ENCODE data around the gene ZNF865.

ZNF865 gene

GRCh38 chr19:55588738-55589137 is 16.7 kb upstream of the ZNF865 start:
- no peak for DNase-seq

GRCh38 chr19:55590109-55590508 is 15.3 kb upstream of the ZNF865 start:
- DNase-seq = no peak

- peak; percentile 16 to 27 for DNase-seq
Observed at GRCh38 chr19:55590617-55591016, 14.8 kb upstream of the ZNF865 start.

GRCh38 chr19:55591555-55591954 is 13.9 kb upstream of the ZNF865 start:
- no peak for DNase-seq

GRCh38 chr19:55592391-55593090 is 12.9 kb upstream of the ZNF865 start:
- no peak for DNase-seq

- DNase-seq = no peak
Observed at GRCh38 chr19:55593096-55593772, 12.2 kb upstream of the ZNF865 start.

- DNase-seq = no peak
Observed at GRCh38 chr19:55594996-55595545, 10.4 kb upstream of the ZNF865 start.

GRCh38 chr19:55596304-55596703 is 9.1 kb upstream of the ZNF865 start:
- DNase-seq = no peak

GRCh38 chr19:55597501-55597921 is 7.9 kb upstream of the ZNF865 start:
- DNase-seq = no peak

- no peak for DNase-seq
Observed at GRCh38 chr19:55598034-55598433, 7.4 kb upstream of the ZNF865 start.

- DNase-seq = peak; percentile 92 to 93
Observed at GRCh38 chr19:55598719-55599467, 6.6 kb upstream of the ZNF865 start.

- DNase-seq = peak; percentile 97 to 98
Observed at GRCh38 chr19:55599468-55599841, 6.0 kb upstream of the ZNF865 start, which contains the start of gene FIZ1. Gene FIZ1 (minus strand): TSS chr19:55599517. CDS start chr19:55597865, 1,652 bp downstream.

GRCh38 chr19:55599842-55600661 is 5.4 kb upstream of the ZNF865 start, which contains the start of gene ZNF524:
Gene ZNF524 (plus strand): TSS chr19:55600288. CDS start chr19:55602113, 1,825 bp downstream.
- DNase-seq = peak; percentile 81 to 83

- no peak for DNase-seq
Observed at GRCh38 chr19:55600662-55601028, 4.8 kb upstream of the ZNF865 start.

GRCh38 chr19:55601084-55601483 is 4.4 kb upstream of the ZNF865 start:
- DNase-seq = no peak

- no peak for DNase-seq
Observed at GRCh38 chr19:55602104-55603001, 3.1 kb upstream of the ZNF865 start.

- no peak for DNase-seq
Observed at GRCh38 chr19:55603115-55603514, 2.3 kb upstream of the ZNF865 start.

GRCh38 chr19:55603581-55604292 is 1.7 kb upstream of the ZNF865 start:
- no peak for DNase-seq

- peak; percentile 99 for DNase-seq
Observed at GRCh38 chr19:55605207-55605636, 225 bp upstream of the ZNF865 start.

GRCh38 chr19:55606471-55606787 is 982 bp downstream of the ZNF865 start:
- DNase-seq = no peak

GRCh38 chr19:55606817-55607216 is 1.4 kb downstream of the ZNF865 start:
- no peak for DNase-seq
